HEK293T (cell line): ENCODE results near the gene CCT7.
"Not testable (repeated sequence)": the region's sequence is repeated elsewhere in the genome, so short reads cannot be mapped to it uniquely, and the experiment has no call there.

ENCODE experiments used
- CTCF ChIA-PET: fragments of 350-600 bp; formaldehyde crosslinking; extraction: SDS; loops from one replicate; lab custom pipeline; 2021; ENCODE audit warnings: antibody characterized with exemption, inconsistent platforms; lab: Yijun Ruan, JAX
- POLR2A ChIA-PET: fragments of 350-600 bp; formaldehyde crosslinking; extraction: SDS; loops from one replicate; lab custom pipeline; 2020; ENCODE audit warnings: antibody characterized with exemption, inconsistent platforms; lab: Yijun Ruan, JAX
- DNase-seq: peaks from one replicate; pipeline ENCODE4 v3.0.0; 2012; ENCODE audit warnings: mixed read lengths; ENCODE audit errors: extremely low spot score
- ARNT ChIP-seq: fragments of 450-650 bp; IDR thresholded peaks from 2 replicates; pipeline ENCODE4 v1.6.1; 2017; ENCODE audit warnings: mild to moderate bottlenecking
- BHLHE40 ChIP-seq: fragments of 450-650 bp; IDR thresholded peaks from 2 replicates; pipeline ENCODE4 v1.6.1; 2016; ENCODE audit warnings: mild to moderate bottlenecking, moderate library complexity, borderline replicate concordance
- CTBP1 ChIP-seq: fragments of 450-650 bp; IDR thresholded peaks from 2 replicates; pipeline ENCODE4 v1.6.1; 2016; ENCODE audit warnings: borderline replicate concordance
- ELF4 ChIP-seq: fragments of 450-650 bp; IDR thresholded peaks from 2 replicates; pipeline ENCODE4 v1.6.1; 2017; ENCODE audit warnings: antibody characterized with exemption
- FOXA1 ChIP-seq: fragments of 450-650 bp; IDR thresholded peaks from 2 replicates; pipeline ENCODE4 v1.6.1; 2016; ENCODE audit warnings: mild to moderate bottlenecking
- FOXK2 ChIP-seq: fragments of 450-650 bp; IDR thresholded peaks from 2 replicates; pipeline ENCODE4 v1.6.1; 2016; ENCODE audit warnings: mild to moderate bottlenecking
- FOXM1 ChIP-seq: fragments of 450-650 bp; IDR thresholded peaks from 2 replicates; pipeline ENCODE4 v1.6.1; 2017; ENCODE audit warnings: mild to moderate bottlenecking, borderline replicate concordance
- HDGF ChIP-seq: fragments of 450-650 bp; IDR thresholded peaks from 2 replicates; pipeline ENCODE4 v1.6.1; 2017; ENCODE audit warnings: antibody characterized with exemption, borderline replicate concordance
- L3MBTL2 ChIP-seq: fragments of 450-650 bp; conservative IDR thresholded peaks from 2 replicates; pipeline ENCODE4 v1.6.1; 2016; ENCODE audit warnings: mild to moderate bottlenecking
- LEF1 ChIP-seq: fragments of 450-650 bp; IDR thresholded peaks from 2 replicates; pipeline ENCODE4 v1.6.1; 2017; ENCODE audit warnings: mild to moderate bottlenecking, borderline replicate concordance
- NFRKB ChIP-seq: fragments of 450-650 bp; IDR thresholded peaks from 2 replicates; pipeline ENCODE4 v1.6.1; 2016; ENCODE audit warnings: mild to moderate bottlenecking, moderate library complexity
- PKNOX1 ChIP-seq: fragments of 450-650 bp; IDR thresholded peaks from 2 replicates; pipeline ENCODE4 v1.6.1; 2016
- SP1 ChIP-seq: fragments of 450-650 bp; IDR thresholded peaks from 2 replicates; pipeline ENCODE4 v1.6.1; 2017
- SUZ12 ChIP-seq: fragments of 450-650 bp; IDR thresholded peaks from 2 replicates; pipeline ENCODE4 v1.6.1; 2016; ENCODE audit warnings: mild to moderate bottlenecking
- TARDBP ChIP-seq: fragments of 450-650 bp; IDR thresholded peaks from 2 replicates; pipeline ENCODE4 v1.6.1; 2016
- ZNF384 ChIP-seq: fragments of 450-650 bp; IDR thresholded peaks from 2 replicates; pipeline ENCODE4 v1.6.1; 2016

The CCT7 gene

GRCh38 chr2:73258913-73259215 lies 24.8 kb downstream of the CCT7 start:
- TF ChIP-seq LEF1 (no peak), SUZ12 (no peak)
- POLR2A ChIA-PET: no interaction called here
- CTCF ChIA-PET: no interaction called here

GRCh38 chr2:73259276-73259675 lies 25.2 kb downstream of the CCT7 start:
- POLR2A ChIA-PET: no interaction called here
- TF ChIP-seq FOXK2 (no peak), L3MBTL2 (no peak), TARDBP (no peak), FOXM1 (no peak), NFRKB (no peak), FOXA1 (no peak), LEF1 (no peak), ZNF384 (no peak), HDGF (no peak), ARNT (no peak), SUZ12 (no peak), BHLHE40 (no peak), PKNOX1 (no peak), ELF4 (no peak), CTBP1 (no peak), SP1 (no peak)
- CTCF ChIA-PET: no interaction called here
- DNase-seq: no peak

More at GRCh38 chr2:73258913-73259215, 24.8 kb downstream of the CCT7 start:
- DNase-seq: no peak

GRCh38 chr2:73259704-73260337 lies 25.7 kb downstream of the CCT7 start:
- TF ChIP-seq NFRKB (no peak), PKNOX1 (no peak), FOXA1 (no peak), LEF1 (no peak), CTBP1 (no peak), ZNF384 (no peak), BHLHE40 (no peak), ELF4 (no peak), L3MBTL2 (no peak), SUZ12 (no peak), SP1 (no peak), FOXM1 (no peak), ARNT (no peak), FOXK2 (no peak), TARDBP (no peak), HDGF (no peak)
- CTCF ChIA-PET: interaction anchor here (1.0 kb wide), 1 partner anchor 166 kb away, joined by 3 read pairs; no protein-coding TSS in a partner anchor
- POLR2A ChIA-PET: interaction anchor here (0.9 kb wide), 1 partner anchor 14 kb away, joined by 4 read pairs; no protein-coding TSS in a partner anchor
- no peak for DNase-seq

- DNase-seq: peak; percentile 75
- no peak for TF ChIP-seq NFRKB
- no peak for TF ChIP-seq FOXM1
- TF ChIP-seq TARDBP: no peak
- no peak for TF ChIP-seq SP1
- no peak for TF ChIP-seq HDGF
- TF ChIP-seq L3MBTL2: no peak
- TF ChIP-seq PKNOX1: no peak
- no peak for TF ChIP-seq LEF1
- no peak for TF ChIP-seq ZNF384
- no peak for TF ChIP-seq FOXA1
- ChIA-PET POLR2A (interaction anchor here (0.9 kb wide), 1 partner anchor 13 kb away, joined by 4 read pairs; no protein-coding TSS in a partner anchor), CTCF (interaction anchor here (1.0 kb wide), 1 partner anchor 167 kb away, joined by 3 read pairs; no protein-coding TSS in a partner anchor)
Measured at GRCh38 chr2:73260338-73260984, 26.4 kb downstream of the CCT7 start.

GRCh38 chr2:73262108-73262651 lies 28.1 kb downstream of the CCT7 start:
- no peak for TF ChIP-seq LEF1
- TF ChIP-seq NFRKB: no peak
- TF ChIP-seq PKNOX1: no peak
- no peak for TF ChIP-seq HDGF
- no peak for TF ChIP-seq BHLHE40
- TF ChIP-seq L3MBTL2: no peak
- no peak for TF ChIP-seq FOXM1
- TF ChIP-seq SP1: no peak
- no peak for TF ChIP-seq ELF4
- no peak for TF ChIP-seq SUZ12
- TF ChIP-seq CTBP1: no peak
- no peak for TF ChIP-seq ZNF384
- no peak for TF ChIP-seq FOXA1
- TF ChIP-seq ARNT: no peak
- POLR2A ChIA-PET: no interaction called here
- no peak for DNase-seq
- CTCF ChIA-PET: no interaction called here

GRCh38 chr2:73262691-73263429 lies 28.8 kb downstream of the CCT7 start:
- DNase-seq, CTCF ChIA-PET, POLR2A ChIA-PET: not testable (repeated sequence)
